GM12878 (cell line): ENCODE results near the gene AJUBA. TPM values are rescaled to one million over a fixed set of nuclear protein-coding genes. Genes with fewer than 3 reads are reported as not detected.

ENCODE experiments used
- BMI1 ChIP-seq: fragments of 450-650 bp; IDR thresholded peaks from 2 replicates; pipeline ENCODE4 v1.6.1; 2016; ENCODE audit warnings: mild to moderate bottlenecking, moderate library complexity, borderline replicate concordance
- EED ChIP-seq: sonication (generic); IDR thresholded peaks from 2 replicates; pipeline ENCODE4 v1.6.1; 2016; ENCODE audit warnings: antibody characterized with exemption, low read depth
- ELK1 ChIP-seq: IDR thresholded peaks from 2 replicates; pipeline ENCODE4 v1.6.1; 2012; ENCODE audit warnings: low read depth, low read length, improper control_type of control experiment
- EZH2 ChIP-seq: IDR thresholded peaks from 2 replicates; pipeline ENCODE4 v1.6.1; 2012; ENCODE audit warnings: low read depth, mild to moderate bottlenecking, control low read depth, inconsistent platforms, low read length, borderline replicate concordance; ENCODE audit not compliant: control insufficient read depth
- FOS ChIP-seq: IDR thresholded peaks from 3 replicates; pipeline ENCODE4 v1.6.1; 2011; ENCODE audit warnings: borderline replicate concordance; ENCODE audit not compliant: insufficient read length; ENCODE audit errors: extremely low read depth
- GATAD2B ChIP-seq: fragments of 450-650 bp; conservative IDR thresholded peaks from 2 replicates; pipeline ENCODE4 v1.6.1; 2017; ENCODE audit warnings: low read depth, mild to moderate bottlenecking, moderate library complexity
- IRF3 ChIP-seq: fragments of 450-650 bp; IDR thresholded peaks from 2 replicates; pipeline ENCODE4 v1.6.1; 2014; ENCODE audit warnings: mild to moderate bottlenecking
- LARP7 ChIP-seq: fragments of 450-650 bp; IDR thresholded peaks from 2 replicates; pipeline ENCODE4 v1.6.1; 2017; ENCODE audit warnings: mild to moderate bottlenecking
- MLLT1 ChIP-seq: fragments of 450-650 bp; IDR thresholded peaks from 2 replicates; pipeline ENCODE4 v1.6.1; 2016; ENCODE audit warnings: mild to moderate bottlenecking
- MYB ChIP-seq: fragments of 150-350 bp; IDR thresholded peaks from 2 replicates; pipeline ENCODE4 v1.6.1; 2014; ENCODE audit warnings: mild to moderate bottlenecking, low read depth, low read length, borderline replicate concordance
- SMC3 ChIP-seq: IDR thresholded peaks from 2 replicates; pipeline ENCODE4 v1.6.1; 2011; ENCODE audit warnings: low read length, improper control_type of control experiment, borderline replicate concordance
- SREBF2 ChIP-seq: IDR thresholded peaks from 2 replicates; pipeline ENCODE4 v1.6.1; 2012; ENCODE audit warnings: mild to moderate bottlenecking, low read length
- TCF12 ChIP-seq: IDR thresholded peaks from 2 replicates; pipeline ENCODE4 v1.6.1; 2011; ENCODE audit warnings: low read depth, mild to moderate bottlenecking, low read length
- ZBTB33 ChIP-seq: fragments of 450-650 bp; IDR thresholded peaks from 2 replicates; pipeline ENCODE4 v1.6.1; 2017; ENCODE audit warnings: mild to moderate bottlenecking
- ZBTB4 ChIP-seq: fragments of 450-650 bp; formaldehyde crosslinking; IDR thresholded peaks from 2 replicates; pipeline ENCODE4 v1.4.0; 2022; ENCODE audit warnings: mild to moderate bottlenecking, moderate library complexity
- polyA plus RNA-seq, 11 experiments: library from polyadenylated mRNA; depleted of rRNA in 4 of 11; unstranded in 6 of 11; stranded (reverse) in 5 of 11; fragments of >200 nt; fragmentation: Nextera tagmentation in 4 of 11; fragmentation: Illumina TruSeq in 1 of 11; extraction: Ambion mirVana in 4 of 11; extraction: Trizol in 1 of 11; gene quantifications; 1 replicate in 1 of 11; 2 replicates in 10 of 11; pipeline versions ENCODE4 v1.2.1 to v1.2.3, GENCODE V29; 2011 to 2016; ENCODE audit warnings: inconsistent platforms in 2 of 11, missing spikeins in 2 of 11, low read depth in 1 of 11
- total RNA-seq, 4 experiments: library from RNA; depleted of rRNA in 3 of 4; stranded (reverse); fragments of >200 nt in 3 of 4; fragmentation: Illumina TruSeq in 1 of 4; extraction: Trizol in 1 of 4; gene quantifications; 2 replicates each; pipeline versions ENCODE4 v1.2.1 to v1.2.3, GENCODE V29; 2013 to 2021
- TF ChIP-seq, protein P1 (sequence below): fragments of 450-650 bp; IDR thresholded peaks from 2 replicates; pipeline ENCODE4 v1.6.1; 2017; ENCODE audit warnings: antibody characterized with exemption, mild to moderate bottlenecking, moderate library complexity

AJUBA gene
- total and polyA plus RNA-seq, 10 of the 15 experiments (the other 5 are each of a cell fraction or from before 2014, with no cell fraction given): 0.03 to 18.1 (median 0.36) TPM; not detected in 1

DNA sequence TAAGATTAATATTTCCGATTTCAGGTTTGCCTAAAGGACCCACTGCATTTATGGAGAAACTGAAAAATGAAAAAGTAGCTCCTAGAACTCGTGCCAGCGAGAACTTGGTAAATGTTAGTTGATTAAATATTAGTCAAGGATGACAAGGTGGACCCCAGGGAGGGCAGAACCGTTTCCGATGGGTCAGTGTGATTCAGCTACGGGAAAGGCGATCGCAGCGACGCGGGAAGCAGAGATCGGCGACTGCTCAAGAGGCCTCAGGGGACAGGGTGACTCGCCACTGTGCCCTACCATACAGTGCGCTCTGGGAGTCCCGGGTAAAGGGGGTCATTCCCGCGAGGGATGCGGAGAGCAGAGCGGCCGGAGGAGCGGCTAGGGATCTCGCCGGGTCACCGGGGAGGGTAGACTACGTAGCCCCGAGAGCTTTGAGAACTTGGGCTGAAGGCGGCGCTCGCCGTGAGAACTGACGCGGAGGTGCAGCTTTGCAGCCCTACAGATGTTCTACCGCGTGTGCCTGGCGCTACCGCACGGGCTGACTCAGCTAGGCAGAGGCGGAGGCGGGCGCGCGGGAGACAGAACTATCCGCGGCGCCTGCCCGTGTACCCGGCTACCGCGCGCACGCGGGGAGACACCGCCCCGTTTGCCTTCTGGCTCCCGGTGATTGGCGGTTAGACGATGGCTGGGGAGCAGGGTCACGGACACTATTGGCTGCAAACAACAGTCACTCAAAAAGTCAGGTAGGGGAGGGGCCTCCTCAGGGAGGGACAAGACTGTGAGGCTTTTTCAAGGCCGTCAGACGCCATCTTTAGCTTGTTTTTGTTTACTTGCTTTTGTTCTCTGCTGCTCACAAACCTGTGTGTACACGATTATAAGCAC, 24.4 kb upstream of the AJUBA start (continued):
- TF ChIP-seq ZBTB4 (CRISPR knock-in tag) (no peak), EZH2 (no peak), LARP7 (peak; percentile 69), IRF3 (peak; percentile 85), ELK1 (no peak), EED (no peak), SREBF2 (no peak), SMC3 (no peak), GATAD2B (peak; percentile 73; the same call in 1 of the 2 replicates), MYB (no peak), TCF12 (no peak; the same call in 1 of the 2 replicates), MLLT1 (no peak), BMI1 (no peak), FOS (peak; percentile 77), ZBTB33 (no peak)
- TF ChIP-seq, protein P1, sequence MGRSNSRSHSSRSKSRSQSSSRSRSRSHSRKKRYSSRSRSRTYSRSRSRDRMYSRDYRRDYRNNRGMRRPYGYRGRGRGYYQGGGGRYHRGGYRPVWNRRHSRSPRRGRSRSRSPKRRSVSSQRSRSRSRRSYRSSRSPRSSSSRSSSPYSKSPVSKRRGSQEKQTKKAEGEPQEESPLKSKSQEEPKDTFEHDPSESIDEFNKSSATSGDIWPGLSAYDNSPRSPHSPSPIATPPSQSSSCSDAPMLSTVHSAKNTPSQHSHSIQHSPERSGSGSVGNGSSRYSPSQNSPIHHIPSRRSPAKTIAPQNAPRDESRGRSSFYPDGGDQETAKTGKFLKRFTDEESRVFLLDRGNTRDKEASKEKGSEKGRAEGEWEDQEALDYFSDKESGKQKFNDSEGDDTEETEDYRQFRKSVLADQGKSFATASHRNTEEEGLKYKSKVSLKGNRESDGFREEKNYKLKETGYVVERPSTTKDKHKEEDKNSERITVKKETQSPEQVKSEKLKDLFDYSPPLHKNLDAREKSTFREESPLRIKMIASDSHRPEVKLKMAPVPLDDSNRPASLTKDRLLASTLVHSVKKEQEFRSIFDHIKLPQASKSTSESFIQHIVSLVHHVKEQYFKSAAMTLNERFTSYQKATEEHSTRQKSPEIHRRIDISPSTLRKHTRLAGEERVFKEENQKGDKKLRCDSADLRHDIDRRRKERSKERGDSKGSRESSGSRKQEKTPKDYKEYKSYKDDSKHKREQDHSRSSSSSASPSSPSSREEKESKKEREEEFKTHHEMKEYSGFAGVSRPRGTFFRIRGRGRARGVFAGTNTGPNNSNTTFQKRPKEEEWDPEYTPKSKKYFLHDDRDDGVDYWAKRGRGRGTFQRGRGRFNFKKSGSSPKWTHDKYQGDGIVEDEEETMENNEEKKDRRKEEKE: no peak
